RWPE1 (cell line): ENCODE data around the gene SLC7A6.
A peak's percentile ranks its signal among the peaks of the same experiment; 100 is the strongest.

Experiments used
- CTCF ChIA-PET: fragments of 350-600 bp; sonication (Branson Sonifier 250); formaldehyde crosslinking; extraction: SDS; loops from one replicate; lab custom pipeline; 2021; lab: Yijun Ruan, JAX
- POLR2A ChIA-PET: fragments of 400-600 bp; formaldehyde crosslinking; extraction: SDS; loops from one replicate; lab custom pipeline; 2020; ENCODE audit warnings: antibody characterized with exemption; ENCODE audit not compliant: low non-redundant PET; lab: Yijun Ruan, JAX
- DNase-seq: peaks from one replicate; pipeline ENCODE4 v3.0.0; 2012; ENCODE audit warnings: low spot score
- H3K27ac ChIP-seq: fragments of 450-650 bp; 2 replicates; pipeline ENCODE4 v1.5.1; 2017
- TF ChIP-seq, protein P1 (sequence below): fragments of 450-650 bp; conservative IDR thresholded peaks from 2 replicates; pipeline ENCODE4 v1.5.1; 2017; ENCODE audit warnings: low read depth, mild to moderate bottlenecking

The SLC7A6 gene

GRCh38 chr16:68275611-68276191 lies 11.4 kb downstream of the SLC7A6 start:
- ChIA-PET CTCF (interaction anchor here (0.7 to 1.0 kb wide), 2 partner anchors 46 to 87 kb away, joined by 3 read pairs; no protein-coding TSS in a partner anchor), POLR2A (no interaction called here)
- TF ChIP-seq, protein P1, sequence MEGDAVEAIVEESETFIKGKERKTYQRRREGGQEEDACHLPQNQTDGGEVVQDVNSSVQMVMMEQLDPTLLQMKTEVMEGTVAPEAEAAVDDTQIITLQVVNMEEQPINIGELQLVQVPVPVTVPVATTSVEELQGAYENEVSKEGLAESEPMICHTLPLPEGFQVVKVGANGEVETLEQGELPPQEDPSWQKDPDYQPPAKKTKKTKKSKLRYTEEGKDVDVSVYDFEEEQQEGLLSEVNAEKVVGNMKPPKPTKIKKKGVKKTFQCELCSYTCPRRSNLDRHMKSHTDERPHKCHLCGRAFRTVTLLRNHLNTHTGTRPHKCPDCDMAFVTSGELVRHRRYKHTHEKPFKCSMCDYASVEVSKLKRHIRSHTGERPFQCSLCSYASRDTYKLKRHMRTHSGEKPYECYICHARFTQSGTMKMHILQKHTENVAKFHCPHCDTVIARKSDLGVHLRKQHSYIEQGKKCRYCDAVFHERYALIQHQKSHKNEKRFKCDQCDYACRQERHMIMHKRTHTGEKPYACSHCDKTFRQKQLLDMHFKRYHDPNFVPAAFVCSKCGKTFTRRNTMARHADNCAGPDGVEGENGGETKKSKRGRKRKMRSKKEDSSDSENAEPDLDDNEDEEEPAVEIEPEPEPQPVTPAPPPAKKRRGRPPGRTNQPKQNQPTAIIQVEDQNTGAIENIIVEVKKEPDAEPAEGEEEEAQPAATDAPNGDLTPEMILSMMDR: no peak
- peak overlapping the region; percentile 69 for H3K27ac ChIP-seq
- DNase-seq: peak; percentile 46

GRCh38 chr16:68276223-68276622 lies 11.9 kb downstream of the SLC7A6 start:
- ChIA-PET POLR2A (no interaction called here), CTCF (interaction anchor here (1.0 kb wide), 1 partner anchor 86 kb away, joined by 3 read pairs; no protein-coding TSS in a partner anchor)
- peak overlapping the region; percentile 26; the same call in 1 of the 2 replicates for H3K27ac ChIP-seq
- TF ChIP-seq, protein P1: no peak
- DNase-seq: no peak

DNA sequence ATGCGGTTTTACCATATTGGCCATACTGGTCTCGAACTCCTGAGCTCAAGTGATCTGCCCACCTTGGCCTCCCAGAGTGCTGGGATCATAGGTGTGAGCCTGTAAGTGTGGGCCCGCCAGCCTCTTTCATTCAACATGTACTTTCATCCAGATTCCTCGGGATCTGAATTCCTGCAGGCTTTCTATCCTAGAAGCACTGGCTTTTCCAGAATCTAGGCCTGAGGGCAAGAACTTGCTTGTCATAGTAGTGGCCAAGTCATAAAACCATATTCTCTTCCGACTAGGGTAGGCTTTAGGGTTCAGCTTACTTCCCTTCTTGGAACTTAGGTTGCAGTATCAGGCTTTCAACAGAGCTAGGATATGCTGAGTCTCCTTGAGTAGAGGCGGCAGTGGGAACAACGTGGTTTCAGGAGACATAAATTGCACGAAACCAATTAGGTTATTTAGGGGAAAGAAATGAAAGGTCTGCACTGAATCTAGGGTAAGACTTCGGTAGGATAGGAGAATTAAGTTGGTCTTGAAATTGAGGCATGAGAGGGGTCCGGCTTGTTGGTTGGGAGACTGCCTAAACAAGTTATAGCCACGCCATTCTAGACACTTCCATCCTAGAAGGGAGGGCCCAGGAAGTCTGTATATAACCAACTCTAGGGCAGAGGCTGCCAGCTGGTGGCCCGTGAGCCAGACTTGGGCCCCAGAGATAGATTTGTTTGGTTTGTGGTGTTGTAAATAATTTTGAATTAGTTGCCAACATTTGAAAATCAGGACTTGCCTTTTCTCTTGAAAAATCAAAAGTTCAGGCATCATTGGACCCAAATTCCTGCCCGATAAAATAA lies 15.6 kb downstream of the SLC7A6 start:
- no peak for DNase-seq
- TF ChIP-seq, protein P1: no peak
- no peak overlapping the region for H3K27ac ChIP-seq
- ChIA-PET CTCF (interaction anchor here (0.6 kb wide), 1 partner anchor 427 kb away, joined by 3 read pairs; no protein-coding TSS in a partner anchor), POLR2A (interaction anchor here (1.1 kb wide), 1 partner anchor 31 kb away, joined by 4 read pairs; the partner anchor contains the start of genes PRMT7 and SLC7A6OS)

- TF ChIP-seq, protein P1: no peak
- no peak for DNase-seq
- CTCF ChIA-PET: interaction anchor here (0.6 kb wide), 1 partner anchor 509 kb away, joined by 3 read pairs; no protein-coding TSS in a partner anchor
- no peak overlapping the region; the same call in 1 of the 2 replicates for H3K27ac ChIP-seq
- POLR2A ChIA-PET: no interaction called here
Observed at GRCh38 chr16:68281368-68282063, 17.2 kb downstream of the SLC7A6 start.

GRCh38 chr16:68282064-68282452 lies 17.7 kb downstream of the SLC7A6 start:
- TF ChIP-seq, protein P1: no peak
- DNase-seq: no peak
- ChIA-PET CTCF (no interaction called here), POLR2A (no interaction called here)
- H3K27ac ChIP-seq: no peak overlapping the region; the same call in 1 of the 2 replicates

DNA sequence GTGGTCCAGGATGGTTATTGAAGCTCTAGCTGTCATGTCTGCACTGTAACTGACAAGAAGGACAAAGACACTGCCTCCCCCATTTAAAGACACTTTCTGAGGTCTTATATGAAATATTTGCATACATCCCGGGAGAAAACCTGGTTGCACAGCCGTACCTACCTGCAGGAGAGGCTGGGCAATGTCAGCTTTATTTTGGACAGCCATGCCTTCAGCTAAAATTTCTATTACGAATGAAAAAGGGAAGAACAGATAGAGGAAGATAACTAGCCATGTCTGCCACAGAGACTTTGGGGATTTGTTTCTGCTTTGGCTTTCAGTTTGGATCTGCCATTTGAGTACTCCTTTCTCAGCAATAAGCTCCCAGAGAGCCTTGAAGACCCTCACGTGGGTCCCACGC lies 19.0 kb downstream of the SLC7A6 start:
- POLR2A ChIA-PET: no interaction called here
- DNase-seq: no peak
- no peak overlapping the region for H3K27ac ChIP-seq
- CTCF ChIA-PET: interaction anchor here (0.7 kb wide), 1 partner anchor 19 kb away, joined by 4 read pairs; the partner anchor contains the start of gene SLC7A6
- TF ChIP-seq, protein P1: no peak
